GM13977 (cell line): Measurements from ENCODE around the gene TUBB6.

Experiments used
- DNase-seq: peaks from one replicate; pipeline ENCODE4 v3.0.0; 2012; ENCODE audit warnings: low spot score
- in situ Hi-C: fragments of 300-500 bp; cut with MboI; formaldehyde crosslinking; loops from one replicate; pipeline ENCODE4 v1.12.0; 2022; ENCODE audit warnings: low sequenced_read_pairs, low pct_unique_long_range_greater_than_20kb, mixed read lengths, inconsistent platforms; ENCODE audit not compliant: unreplicated experiment
- TF ChIP-seq, protein P1 (sequence below): IDR thresholded peaks from 2 replicates; pipeline ENCODE4 v1.5.1; 2012; ENCODE audit warnings: mild to moderate bottlenecking, control low read depth; ENCODE audit not compliant: insufficient read depth; ENCODE audit errors: extremely low read depth, missing control alignments

The TUBB6 gene

DNA sequence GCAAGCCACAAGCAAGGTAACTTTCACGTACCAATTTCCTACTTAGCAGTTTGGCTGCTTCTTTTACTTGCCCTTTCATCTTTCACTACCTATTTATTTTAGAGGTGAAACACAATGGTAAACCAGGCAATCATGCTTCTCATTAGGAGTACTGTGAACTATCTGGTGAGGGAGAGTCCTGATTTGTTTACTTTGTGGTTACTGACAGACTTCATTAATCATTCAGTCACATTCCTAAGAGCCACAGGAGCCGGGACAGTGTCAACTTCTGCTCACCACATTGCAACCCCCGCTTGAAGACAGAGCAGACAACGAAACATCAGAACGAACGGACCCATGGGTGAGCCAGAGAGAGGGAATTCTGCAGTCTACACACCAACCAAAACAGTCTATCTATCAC, 28.8 kb downstream of the TUBB6 start:
- in situ Hi-C loops, result no loop called here
- TF ChIP-seq, protein P1, sequence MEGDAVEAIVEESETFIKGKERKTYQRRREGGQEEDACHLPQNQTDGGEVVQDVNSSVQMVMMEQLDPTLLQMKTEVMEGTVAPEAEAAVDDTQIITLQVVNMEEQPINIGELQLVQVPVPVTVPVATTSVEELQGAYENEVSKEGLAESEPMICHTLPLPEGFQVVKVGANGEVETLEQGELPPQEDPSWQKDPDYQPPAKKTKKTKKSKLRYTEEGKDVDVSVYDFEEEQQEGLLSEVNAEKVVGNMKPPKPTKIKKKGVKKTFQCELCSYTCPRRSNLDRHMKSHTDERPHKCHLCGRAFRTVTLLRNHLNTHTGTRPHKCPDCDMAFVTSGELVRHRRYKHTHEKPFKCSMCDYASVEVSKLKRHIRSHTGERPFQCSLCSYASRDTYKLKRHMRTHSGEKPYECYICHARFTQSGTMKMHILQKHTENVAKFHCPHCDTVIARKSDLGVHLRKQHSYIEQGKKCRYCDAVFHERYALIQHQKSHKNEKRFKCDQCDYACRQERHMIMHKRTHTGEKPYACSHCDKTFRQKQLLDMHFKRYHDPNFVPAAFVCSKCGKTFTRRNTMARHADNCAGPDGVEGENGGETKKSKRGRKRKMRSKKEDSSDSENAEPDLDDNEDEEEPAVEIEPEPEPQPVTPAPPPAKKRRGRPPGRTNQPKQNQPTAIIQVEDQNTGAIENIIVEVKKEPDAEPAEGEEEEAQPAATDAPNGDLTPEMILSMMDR, result no peak

DNA sequence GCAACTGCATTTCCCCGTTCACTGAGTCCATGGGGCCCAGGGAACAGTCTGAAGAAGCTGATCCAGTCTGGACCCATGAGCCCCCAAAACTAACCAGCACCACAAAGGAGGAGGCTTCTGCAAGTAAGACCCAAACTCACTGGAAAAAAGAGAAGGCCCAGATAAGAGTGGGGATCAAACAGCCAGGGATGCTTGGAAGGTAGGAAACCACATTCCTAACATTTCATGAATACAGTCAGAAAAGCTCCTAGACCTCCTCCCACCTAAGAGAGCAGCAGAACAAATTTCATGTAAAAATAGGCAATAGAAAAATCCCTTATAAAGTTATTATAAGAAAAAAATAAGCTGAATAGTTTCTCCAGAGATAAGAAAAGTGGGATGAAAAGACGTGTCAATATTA, 30.3 kb downstream of the TUBB6 start:
- TF ChIP-seq, protein P1, result no peak
- DNase-seq, result no peak
- in situ Hi-C loops, result no loop called here

More for the DNA sequence above, 28.8 kb downstream of the TUBB6 start:
- DNase-seq, result no peak

DNA sequence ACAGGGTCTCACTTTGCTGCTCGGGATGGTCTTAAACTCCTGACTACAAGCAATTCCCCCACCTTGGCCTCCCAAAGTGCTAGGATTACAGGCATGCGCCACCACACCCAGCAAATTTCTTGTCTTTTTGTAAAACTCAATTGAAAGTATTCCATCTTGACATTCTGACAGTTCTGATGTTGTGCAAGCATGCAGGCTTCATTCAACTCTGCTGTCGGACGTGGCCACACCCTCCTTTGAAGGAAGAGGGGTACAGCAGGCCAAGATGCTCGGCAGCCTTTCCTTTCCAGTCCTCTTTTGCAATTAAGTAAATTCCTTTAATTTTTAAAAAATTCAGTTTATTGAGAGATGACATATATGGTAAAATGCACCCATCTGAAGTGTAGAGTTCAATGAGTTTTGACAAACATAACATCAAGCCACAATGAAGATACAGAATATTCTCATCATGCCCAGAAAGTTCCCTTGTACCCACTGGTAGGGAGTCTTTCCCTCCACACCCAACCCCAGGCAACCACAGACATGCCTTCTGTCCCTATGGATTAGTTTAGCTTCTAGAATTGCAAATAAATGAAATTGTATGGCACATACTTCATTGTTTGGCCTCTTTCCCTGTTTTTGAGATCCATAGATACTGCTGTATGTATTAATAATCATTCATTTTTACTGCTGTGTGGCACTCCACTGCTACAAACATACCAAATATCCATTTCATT, 33.1 kb downstream of the TUBB6 start:
- in situ Hi-C loops, result no loop called here
- TF ChIP-seq, protein P1, result no peak
- DNase-seq, result no peak

DNA sequence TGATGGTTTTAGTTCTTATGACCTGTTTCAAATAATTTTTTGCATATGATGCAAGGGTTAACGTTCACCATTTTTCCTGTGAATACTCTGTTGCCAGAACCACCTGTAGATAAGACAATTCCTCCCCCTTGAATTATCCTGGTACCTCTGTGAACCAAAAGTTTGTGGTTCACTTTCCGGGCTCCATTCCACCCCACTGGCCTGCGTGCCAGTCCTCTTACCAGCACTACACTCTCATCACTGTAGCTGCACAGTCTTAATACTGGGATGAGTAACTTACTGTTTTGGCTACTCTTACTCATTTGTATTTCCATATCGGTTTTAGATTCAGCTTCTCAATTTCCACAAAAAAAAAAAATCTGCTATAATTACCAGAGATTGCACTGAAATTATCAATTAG, 34.6 kb downstream of the TUBB6 start:
- in situ Hi-C loops, result no loop called here
- TF ChIP-seq, protein P1, result no peak
- no peak for DNase-seq

DNA sequence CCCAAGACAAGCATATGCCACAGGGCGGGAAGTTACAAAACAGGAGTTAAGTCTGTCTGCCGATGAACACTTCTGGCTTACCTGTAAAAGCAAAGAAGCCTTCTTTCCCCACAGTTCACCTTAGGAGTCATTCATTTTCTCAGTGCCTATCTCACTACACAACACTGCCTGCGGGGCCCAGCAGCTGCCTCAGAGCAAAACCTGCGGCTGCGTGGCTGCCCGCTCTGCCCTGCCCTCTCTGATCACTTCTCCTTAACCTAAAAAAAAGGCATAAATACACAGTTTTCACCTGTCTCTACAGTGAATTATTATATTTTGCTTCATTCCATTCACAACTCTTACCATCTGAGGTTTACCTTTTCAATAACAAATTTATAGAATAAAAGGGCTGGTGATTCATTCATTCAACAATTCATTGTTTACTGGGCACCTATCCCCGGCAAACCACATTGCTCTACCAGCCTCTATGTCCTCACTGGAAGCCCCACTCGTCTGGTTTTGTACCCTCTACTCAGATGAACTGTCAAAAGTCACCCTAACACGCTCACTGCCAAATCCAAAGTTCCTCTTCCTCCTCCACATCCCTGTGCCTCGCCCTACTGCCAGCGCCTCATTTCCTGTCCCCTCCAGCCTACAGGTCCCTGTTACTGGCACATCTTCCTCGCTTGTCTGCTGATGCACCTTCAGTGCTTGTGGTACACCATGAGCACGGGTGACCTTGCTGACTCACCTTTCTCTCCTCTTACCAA, 37.6 kb downstream of the TUBB6 start:
- TF ChIP-seq, protein P1, result no peak
- in situ Hi-C loops, result no loop called here
- no peak for DNase-seq

DNA sequence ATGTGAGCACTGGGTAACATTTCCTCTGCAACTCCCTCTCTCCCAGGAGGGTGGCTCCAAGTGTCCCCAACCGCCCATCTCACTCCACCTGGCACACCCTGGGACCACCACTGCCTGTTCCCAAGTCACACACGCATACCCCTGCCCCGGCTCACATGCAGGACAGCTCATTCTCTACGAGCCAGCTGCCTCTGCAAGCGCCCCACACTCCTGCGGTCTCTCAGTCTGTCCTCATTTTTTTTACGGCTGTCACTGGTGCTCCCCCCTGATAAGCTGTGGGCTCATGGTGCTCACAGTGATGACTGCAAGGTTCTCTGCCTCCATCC, 38.2 kb downstream of the TUBB6 start:
- DNase-seq, result no peak
- TF ChIP-seq, protein P1, result no peak
- in situ Hi-C loops, result no loop called here
